K562 (cell line): ENCODE results near the gene PANX1. TPM values are rescaled to one million over a fixed set of nuclear protein-coding genes. Genes with fewer than 3 reads are reported as not detected.

Experiments
- ATAC-seq: fragments of 200-7000 bp; cut with Tn5 transposase; 3 replicates; pipeline ENCODE4 v1.9.1; 2020; ENCODE audit warnings: moderate library complexity
- BruUV-seq: library from RNA; stranded (reverse); fragments of 400-500 nt; replicated peaks from 2 replicates; lab custom pipeline; 2021; lab: Mats Ljungman, UMichigan
- CTCF ChIA-PET: fragments of 300-600 bp; formaldehyde crosslinking; extraction: SDS; loops from one replicate; lab custom pipeline; 2021; ENCODE audit warnings: low intra/inter-chr PET ratio; lab: Yijun Ruan, JAX
- POLR2A ChIA-PET: fragments of 300-600, 350-650 bp; sonication (Branson Sonifier 250); formaldehyde crosslinking; extraction: SDS; loops from one replicate; lab custom pipeline; 2021; ENCODE audit warnings: antibody characterized with exemption, inconsistent platforms; lab: Yijun Ruan, JAX
- DNase-seq, 4 experiments: peaks; one replicate each; pipeline versions ENCODE4 v3.0.0 to v3.0.0-alpha.2; 2011 to 2018; ENCODE audit warnings: low spot score in 3 of 4, mixed read lengths in 3 of 4; ENCODE audit errors: extremely low read depth in 1 of 4
- FAIRE-seq: peaks from 2 replicates; lab custom pipeline; 2011; peaks lifted over from hg19 to GRCh38; lab: Jason Lieb, UNC
- H2AFZ ChIP-seq: 2 replicates; pipeline ENCODE4 v1.6.0; 2011; ENCODE audit warnings: low read depth, low read length, control low read depth, inconsistent platforms
- H3K27ac ChIP-seq: fragments of 200-600 bp; 3 replicates; pipeline ENCODE4 v1.8.0; 2011; ENCODE audit warnings: low read depth, mild to moderate bottlenecking, control low read depth, inconsistent platforms, low read length, moderate library complexity, mixed read lengths; ENCODE audit errors: extremely low read depth
- H3K27me3 ChIP-seq, 2 experiments: fragments of 300-600 bp in 1 of 2; 2 replicates in 1 of 2; 3 replicates in 1 of 2; pipeline versions ENCODE4 v1.6.0 to v1.8.0; 2011; ENCODE audit warnings: inconsistent platforms in 2 of 2, low read length in 2 of 2, mild to moderate bottlenecking in 1 of 2, mixed read lengths in 1 of 2, moderate library complexity in 1 of 2; ENCODE audit not compliant: control insufficient read depth in 2 of 2, insufficient read depth in 2 of 2
- H3K36me3 ChIP-seq: fragments of 300-600 bp; 3 replicates; pipeline ENCODE4 v1.8.0; 2011; ENCODE audit warnings: mild to moderate bottlenecking, low read length, inconsistent platforms; ENCODE audit not compliant: control insufficient read depth, insufficient read depth
- H3K4me1 ChIP-seq, 2 experiments: fragments of 200-600 bp in 1 of 2; replicated peaks in 1 of 2; 2 replicates in 1 of 2; 3 replicates in 1 of 2; pipeline versions ENCODE4 v1.5.1 to v1.8.0; 2011; ENCODE audit warnings: inconsistent platforms in 2 of 2, low read length in 2 of 2, mild to moderate bottlenecking in 1 of 2, mixed read lengths in 1 of 2, moderate library complexity in 1 of 2; ENCODE audit not compliant: control insufficient read depth in 2 of 2, insufficient read depth in 2 of 2
- H3K4me2 ChIP-seq: 2 replicates; pipeline ENCODE4 v1.6.1; 2011; ENCODE audit warnings: low read length, control low read depth, inconsistent platforms, mixed read lengths; ENCODE audit not compliant: insufficient read depth
- H3K4me3 ChIP-seq: fragments of 200-600 bp; sonication (generic), shearing (Covaris generic); 2 replicates; pipeline ENCODE4 v1.5.1; 2016; ENCODE audit warnings: control low read depth, inconsistent platforms
- H3K79me2 ChIP-seq: fragments of 200-600 bp; 3 replicates; pipeline ENCODE4 v1.8.0; 2011; ENCODE audit warnings: low read length, inconsistent platforms; ENCODE audit not compliant: control insufficient read depth, insufficient read depth
- H3K9ac ChIP-seq, 2 experiments: 2 replicates each; pipeline versions ENCODE4 v1.6.0 to v1.6.1; 2011; ENCODE audit warnings: low read depth in 2 of 2, low read length in 2 of 2, control low read depth in 1 of 2, inconsistent platforms in 1 of 2, mild to moderate bottlenecking in 1 of 2, mixed read lengths in 1 of 2; ENCODE audit not compliant: insufficient read depth in 1 of 2
- H3K9me1 ChIP-seq: one replicate; pipeline ENCODE4 v1.6.0; 2011; ENCODE audit warnings: inconsistent platforms, mild to moderate bottlenecking, low read length, moderate library complexity; ENCODE audit not compliant: control insufficient read depth, insufficient read depth
- H3K9me3 ChIP-seq: replicated peaks from 2 replicates; pipeline ENCODE4 v1.5.1; 2011; ENCODE audit warnings: low read depth, low read length, inconsistent platforms; ENCODE audit not compliant: control insufficient read depth, insufficient read depth
- H4K20me1 ChIP-seq: replicated peaks from 2 replicates; pipeline ENCODE4 v1.6.1; 2011; ENCODE audit warnings: low read length, inconsistent platforms, mixed read lengths; ENCODE audit not compliant: control insufficient read depth, insufficient read depth
- CBFA2T3 ChIP-seq: fragments of 450-650 bp; IDR thresholded peaks from 2 replicates; pipeline ENCODE4 v1.6.1; 2017
- CBFB ChIP-seq: sonication (generic); formaldehyde crosslinking; IDR thresholded peaks from 2 replicates; pipeline ENCODE4 v1.4.0; 2020; ENCODE audit warnings: mild to moderate bottlenecking, missing genetic modification reagents
- CXXC5 ChIP-seq: fragments of 250-450 bp; sonication (Bioruptor Pico); IDR thresholded peaks from 2 replicates; pipeline ENCODE4 v1.8.0; 2022; ENCODE audit warnings: inconsistent platforms, mild to moderate bottlenecking, moderate library complexity
- MXI1 ChIP-seq: IDR thresholded peaks from 2 replicates; pipeline ENCODE4 v1.6.1; 2011; ENCODE audit warnings: low read depth, mild to moderate bottlenecking, improper control_type of control experiment, low read length
- TRIM28 ChIP-seq: fragments of 450-650 bp; IDR thresholded peaks from 2 replicates; pipeline ENCODE4 v1.6.1; 2017
- ZNF124 ChIP-seq: sonication (generic); formaldehyde crosslinking; IDR thresholded peaks from 2 replicates; pipeline ENCODE4 v1.8.1; 2022; ENCODE audit warnings: missing genetic modification reagents
- WGBS: fragments of 100-300 bp; shearing (Covaris generic); methylation state at CpG from one replicate; pipeline ENCODE4 v1.1.6; 2016; ENCODE audit warnings: low coverage, mixed read lengths; ENCODE audit not compliant: insufficient coverage; ENCODE audit errors: missing lambda C conversion rate; 5-methylcytosine and 5-hydroxymethylcytosine counted together
- in situ Hi-C: fragments of 300-500 bp; cut with MboI; formaldehyde crosslinking; loops from 4 replicates; pipeline ENCODE4 v1.15.0; 2018; ENCODE audit warnings: inconsistent platforms, mixed read lengths
- intact Hi-C: fragments of 100-400 bp; cut with micrococcal nuclease; formaldehyde crosslinking; loops from 2 replicates; pipeline ENCODE4 v1.14.2; 2022
- polyA plus RNA-seq, 8 experiments: library from polyadenylated mRNA; depleted of rRNA in 4 of 8; stranded (reverse) in 5 of 8; unstranded in 3 of 8; fragments of >200 nt; fragmentation: Nextera tagmentation in 2 of 8; fragmentation: Illumina TruSeq in 1 of 8; extraction: Ambion mirVana in 2 of 8; extraction: Trizol in 1 of 8; gene quantifications; 2 replicates each; pipeline versions ENCODE4 v1.2.1 to v1.2.3, GENCODE V29; 2011 to 2014; ENCODE audit warnings: inconsistent platforms in 1 of 8, missing spikeins in 1 of 8
- total RNA-seq, 7 experiments: library from RNA; depleted of rRNA in 6 of 7; stranded (reverse); fragments of >200 nt in 6 of 7; fragmentation: Illumina TruSeq in 2 of 7; extraction: Trizol in 2 of 7; gene quantifications; 2 replicates each; pipeline versions ENCODE4 v1.2.1 to v1.2.3, GENCODE V29; 2011 to 2021; ENCODE audit warnings: low replicate concordance in 1 of 7

PANX1 gene
- total and polyA plus RNA-seq, 9 of the 15 experiments (the other 6 are each of a cell fraction or from before 2014, with no cell fraction given), result 1.9 to 14.8 (median 10.1) TPM

- intact Hi-C loops (no loop called here), in situ Hi-C loops (no loop called here)
- Histone ChIP-seq H3K4me2 (no peak overlapping the region), H3K79me2 (no peaks in the 10 kb centered on the region), H3K9ac (no peak overlapping the region), H3K27ac (no peak overlapping the region), H3K4me1 (no peaks in the 10 kb centered on the region; a peak in 1 of 5 replicates), H3K4me3 (no peak overlapping the region), H3K36me3 (peaks cover 5% of the 10 kb centered on the region; the same call in 1 of the 3 replicates), H3K9me3 (no peaks in the 10 kb centered on the region), H3K27me3 (no peaks in the 10 kb centered on the region), H2AFZ (no peak overlapping the region), H4K20me1 (no peaks in the 10 kb centered on the region), H3K9me1 (no peaks in the 10 kb centered on the region)
- BruUV-seq, result no TSS peak
- ChIA-PET CTCF (no interaction called here), POLR2A (interaction anchor here (0.5 kb wide), 1 partner anchor 1114 kb away, joined by 3 read pairs; no protein-coding TSS in a partner anchor)
- no peak for FAIRE-seq
- WGBS, result 37% methylated on average over 8 of the region's 8 CpGs
- ATAC-seq, result peak; percentile 54
- DNase-seq, result no peak
- TF ChIP-seq TRIM28 (no peak), ZNF124 (CRISPR knock-in tag) (no peak), MXI1 (no peak), CXXC5 (no peak), CBFA2T3 (peak; percentile 33; the same call in 1 of the 2 replicates), CBFB (no peak)
These were observed 57.9 kb downstream of the PANX1 start for GRCh38 chr11:94186342-94187203.
